Measurements from ENCODE around the gene ATP5F1C.

The ATP5F1C gene

DNA sequence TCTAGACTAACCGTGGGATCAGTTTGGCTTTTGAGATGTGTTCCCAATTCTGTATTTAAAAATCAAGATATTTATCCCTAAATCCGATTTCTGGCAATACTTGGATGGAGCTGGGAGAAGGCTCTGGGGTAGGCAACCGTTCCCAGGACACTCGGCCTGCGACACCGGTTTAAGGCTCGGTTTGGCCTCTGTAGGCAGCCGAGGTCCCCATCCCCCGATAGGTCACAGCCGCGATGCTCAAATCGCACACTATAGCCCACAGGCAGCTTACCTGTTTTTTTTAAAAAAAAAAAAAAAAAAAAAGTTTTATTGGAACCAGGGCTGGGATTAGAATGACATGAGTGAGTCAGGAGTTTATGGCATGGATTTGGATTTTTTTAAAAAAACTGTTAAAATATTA is 29.6 kb downstream of the ATP5F1C start:
- DNase-seq (ENCODE audit: low spot score), result no peak
- no peak overlapping the region for H3K27ac ChIP-seq
- ChIA-PET CTCF (interaction anchor here (0.6 to 1.0 kb wide), 2 partner anchors 25 to 163 kb away, joined by 3 to 4 read pairs; no protein-coding TSS in a partner anchor), POLR2A (ENCODE audit: low non-redundant PET) (interaction anchor here (0.8 to 2.4 kb wide), 3 partner anchors 8 to 29 kb away, joined by 4 to 16 read pairs (median 6); partner anchors contain the start of genes ATP5F1C and KIN)
- TF ChIP-seq CTCF (conservative IDR thresholded peaks at IDR 0.05; ENCODE audit: low read depth), result no peak

GRCh38 chr10:7817984-7818294 is 30.0 kb downstream of the ATP5F1C start:
- no peak for TF ChIP-seq CTCF (conservative IDR thresholded peaks at IDR 0.05; ENCODE audit: low read depth)
- peak; percentile 16 for DNase-seq (ENCODE audit: low spot score)
- ChIA-PET CTCF (interaction anchor here (0.6 to 1.0 kb wide), 2 partner anchors 26 to 163 kb away, joined by 3 to 4 read pairs; no protein-coding TSS in a partner anchor), POLR2A (ENCODE audit: low non-redundant PET) (interaction anchor here (0.7 to 2.4 kb wide), 4 partner anchors 9 to 316 kb away, joined by 3 to 16 read pairs (median 5); partner anchors contain the start of genes ATP5F1C and KIN)
- peak overlapping the region; percentile 64; the same call in 1 of the 2 replicates for H3K27ac ChIP-seq

- peak; percentile 83 for DNase-seq (ENCODE audit: low spot score)
- no peak for TF ChIP-seq CTCF (conservative IDR thresholded peaks at IDR 0.05; ENCODE audit: low read depth)
- ChIA-PET POLR2A (ENCODE audit: low non-redundant PET) (interaction anchor here (0.5 to 2.4 kb wide), 5 partner anchors 9 to 315 kb away, joined by 3 to 16 read pairs (median 4); partner anchors contain the start of genes ATP5F1C and KIN), CTCF (interaction anchor here (0.6 to 1.0 kb wide), 2 partner anchors 26 to 164 kb away, joined by 3 to 4 read pairs; no protein-coding TSS in a partner anchor)
- peak within 1 kb of the TSS; percentile 64 for H3K27ac ChIP-seq
Observed at GRCh38 chr10:7818295-7819120, 30.5 kb downstream of the ATP5F1C start, which contains the start of gene TAF3. TSS of gene TAF3 (plus strand) at chr10:7818505. CDS start at chr10:7818710, 205 bp downstream.

GRCh38 chr10:7819121-7819460 is 31.1 kb downstream of the ATP5F1C start:
- POLR2A ChIA-PET (ENCODE audit: low non-redundant PET), result no interaction called here
- H3K27ac ChIP-seq, result peak overlapping the region; percentile 64
- DNase-seq (ENCODE audit: low spot score), result peak; percentile 26
- peak; percentile 39; the same call in 1 of the 2 replicates for TF ChIP-seq CTCF (conservative IDR thresholded peaks at IDR 0.05; ENCODE audit: low read depth)
- CTCF ChIA-PET, result interaction anchor here (0.7 kb wide), 1 partner anchor 601 kb away, joined by 3 read pairs; no protein-coding TSS in a partner anchor

GRCh38 chr10:7824251-7824650 is 36.3 kb downstream of the ATP5F1C start:
- ChIA-PET POLR2A (ENCODE audit: low non-redundant PET) (no interaction called here), CTCF (interaction anchor here (0.6 to 0.7 kb wide), 3 partner anchors 39 to 523 kb away, joined by 3 read pairs; no protein-coding TSS in a partner anchor)
- TF ChIP-seq CTCF (conservative IDR thresholded peaks at IDR 0.05; ENCODE audit: low read depth), result no peak
- H3K27ac ChIP-seq, result no peak overlapping the region
- DNase-seq (ENCODE audit: low spot score), result no peak

- no peak overlapping the region for H3K27ac ChIP-seq
- POLR2A ChIA-PET (ENCODE audit: low non-redundant PET), result no interaction called here
- DNase-seq (ENCODE audit: low spot score), result peak; percentile 25
- no peak for TF ChIP-seq CTCF (conservative IDR thresholded peaks at IDR 0.05; ENCODE audit: low read depth)
- CTCF ChIA-PET, result interaction anchor here (0.6 to 1.3 kb wide), 3 partner anchors 11 to 245 kb away, joined by 3 to 10 read pairs (median 3); no protein-coding TSS in a partner anchor
Observed at GRCh38 chr10:7826971-7827370, 39.0 kb downstream of the ATP5F1C start.
